OCI-M2 (cell line): ENCODE measurements around the gene CHST15.

Experiments used
- DNase-seq: peaks from one replicate; lab custom pipeline; 2025; ENCODE audit not compliant: unreplicated experiment; lab: John Stamatoyannopoulos, UW

Gene CHST15

GRCh38 chr10:124066781-124067714 lies 26.4 kb downstream of the CHST15 start:
- no peak for DNase-seq

GRCh38 chr10:124066126-124066700 lies 27.2 kb downstream of the CHST15 start:
- DNase-seq, result no peak

DNA sequence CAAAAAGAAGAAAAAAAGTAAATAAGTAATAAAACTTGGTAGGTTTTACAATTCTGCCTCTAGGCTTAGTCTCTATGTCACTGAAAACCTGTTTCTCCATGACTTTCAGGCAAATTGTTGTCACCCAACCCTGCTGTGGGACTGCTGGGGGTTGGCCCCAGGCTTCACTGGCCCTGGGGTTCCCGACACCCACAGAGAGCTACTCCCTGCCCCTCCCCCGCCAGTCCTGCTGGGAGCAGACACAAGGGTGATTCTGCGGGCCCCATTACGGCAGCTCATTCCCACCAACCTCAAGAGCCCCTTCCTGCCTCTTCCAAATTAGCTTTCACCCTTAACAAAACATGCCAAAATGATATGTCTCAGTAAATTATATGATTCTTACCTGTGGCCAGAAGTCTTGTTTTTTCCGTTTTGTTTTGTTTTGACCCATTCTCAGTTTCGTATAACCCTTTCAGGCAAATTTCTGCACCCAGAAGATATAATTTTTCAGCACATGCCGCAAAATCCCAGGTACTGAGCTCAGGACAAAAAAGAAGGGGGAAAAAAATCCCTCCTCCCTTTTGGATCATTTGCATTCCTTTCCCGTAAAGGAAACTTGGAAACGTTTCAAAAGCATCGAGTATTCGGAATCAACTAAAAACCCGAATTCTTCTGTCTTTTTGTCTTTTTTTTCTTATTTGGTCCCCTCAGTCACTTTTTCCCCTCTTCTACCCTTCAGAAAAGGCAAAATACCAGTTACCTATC lies 27.8 kb downstream of the CHST15 start:
- DNase-seq, result no peak

- DNase-seq, result no peak
Measured at GRCh38 chr10:124064676-124065075, 28.7 kb downstream of the CHST15 start.

DNA sequence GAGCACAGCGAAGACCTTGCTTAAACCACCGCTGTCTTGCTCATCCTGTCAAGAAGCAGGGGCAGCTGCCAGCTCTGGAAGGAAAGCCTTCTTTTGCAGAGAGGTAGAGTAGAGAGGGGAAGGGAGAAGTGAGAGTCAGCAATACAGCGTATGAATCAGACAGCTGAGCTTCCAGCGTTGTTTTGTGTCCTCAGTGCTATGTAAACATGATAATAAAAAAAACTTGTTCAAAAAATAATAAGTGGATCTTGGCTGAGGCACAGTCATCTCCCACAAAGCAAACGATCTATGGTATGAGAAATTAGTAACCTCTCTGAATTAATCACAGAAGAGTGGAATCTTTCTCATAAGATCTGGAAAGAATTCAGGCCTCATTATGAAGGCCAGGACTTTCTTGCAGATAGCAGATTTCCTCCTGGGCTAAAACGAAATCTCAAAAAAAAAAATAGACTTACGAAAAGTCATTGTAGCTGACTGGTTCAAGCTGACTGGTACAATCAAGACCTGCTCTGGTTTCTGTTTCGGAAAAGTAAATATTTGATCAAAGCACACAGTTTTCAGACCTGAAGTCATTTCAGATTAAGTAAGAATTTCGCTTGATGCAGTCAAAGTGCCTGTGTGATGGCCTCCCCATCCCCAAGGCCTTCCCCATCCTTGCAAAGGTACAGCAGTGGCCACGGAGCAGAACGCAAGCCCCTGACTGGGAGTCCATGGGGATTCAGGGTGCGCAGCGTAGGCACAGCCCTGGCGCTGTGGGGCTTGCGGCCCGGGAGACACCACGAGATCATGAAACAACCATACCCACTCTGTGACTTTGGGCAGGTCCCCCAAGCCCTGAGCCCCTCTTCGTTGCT lies 29.4 kb downstream of the CHST15 start:
- no peak for DNase-seq

DNA sequence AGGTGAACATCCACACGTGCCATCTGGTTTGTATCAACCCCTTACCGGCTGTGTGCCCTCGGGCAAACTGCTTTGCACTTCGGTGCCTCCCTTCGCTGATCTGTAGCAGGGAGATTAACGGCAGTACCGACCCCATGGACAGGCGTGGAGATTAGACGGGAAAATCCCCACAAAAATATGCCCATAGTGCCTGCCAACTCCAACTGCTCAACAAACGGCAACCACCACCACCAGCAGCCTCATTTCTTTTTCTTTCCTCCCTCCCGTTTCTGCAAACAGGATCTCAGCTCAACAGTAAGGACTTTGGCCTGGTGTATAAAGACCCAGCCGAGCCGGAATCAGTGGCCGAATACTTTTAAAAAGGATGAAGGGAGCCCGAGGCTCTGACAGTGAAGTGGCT lies 31.0 kb downstream of the CHST15 start:
- DNase-seq, result no peak

- no peak for DNase-seq
Measured at GRCh38 chr10:124061030-124061429, 32.4 kb downstream of the CHST15 start.

DNA sequence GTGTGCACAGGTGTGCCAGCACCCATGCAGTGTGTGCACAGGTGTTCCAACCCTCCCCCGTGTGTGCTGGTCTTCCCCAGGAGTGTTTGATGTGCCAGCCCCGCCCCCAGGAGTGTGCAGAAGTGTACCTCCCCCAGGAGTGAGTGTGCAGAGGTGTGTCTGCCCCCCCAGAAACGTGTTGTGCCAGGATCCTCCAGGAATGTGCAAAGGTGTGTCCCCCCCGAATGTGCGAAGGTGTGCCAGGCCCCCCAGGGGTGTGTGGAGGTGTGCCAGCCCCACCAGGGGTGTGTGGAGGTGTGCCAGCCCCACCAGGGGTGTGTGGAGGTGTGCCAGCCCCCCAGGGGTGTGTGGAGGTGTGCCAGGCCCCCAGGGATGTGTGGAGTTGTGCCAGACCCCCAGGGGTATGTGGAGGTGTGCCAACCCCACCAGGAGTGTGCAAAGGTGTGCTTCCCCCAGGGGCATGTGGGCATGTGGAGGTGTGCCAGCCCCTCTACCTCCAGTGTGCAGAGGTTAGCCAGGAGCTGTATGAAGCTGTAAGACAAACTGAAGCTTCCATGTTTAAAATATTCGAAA lies 33.2 kb downstream of the CHST15 start:
- no peak for DNase-seq

DNA sequence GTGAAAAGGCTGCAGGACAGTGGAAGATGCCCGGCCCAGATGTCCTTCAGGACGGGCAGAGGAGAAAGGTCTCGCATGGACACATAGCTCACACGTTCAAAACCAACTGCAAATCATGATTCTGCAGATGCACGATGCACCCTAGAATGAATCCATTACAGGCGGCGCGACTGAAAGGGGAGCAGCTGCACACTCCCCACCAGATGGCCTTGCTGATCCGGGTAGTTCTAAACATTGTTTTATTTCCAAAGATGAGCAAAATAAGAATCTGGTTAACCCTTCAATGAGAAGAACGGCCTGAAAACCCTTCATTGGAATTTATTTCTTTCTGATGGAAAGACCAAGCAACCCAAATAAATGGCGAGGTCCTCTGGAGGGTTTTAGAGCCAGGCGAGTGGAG lies 33.8 kb downstream of the CHST15 start:
- no peak for DNase-seq

DNA sequence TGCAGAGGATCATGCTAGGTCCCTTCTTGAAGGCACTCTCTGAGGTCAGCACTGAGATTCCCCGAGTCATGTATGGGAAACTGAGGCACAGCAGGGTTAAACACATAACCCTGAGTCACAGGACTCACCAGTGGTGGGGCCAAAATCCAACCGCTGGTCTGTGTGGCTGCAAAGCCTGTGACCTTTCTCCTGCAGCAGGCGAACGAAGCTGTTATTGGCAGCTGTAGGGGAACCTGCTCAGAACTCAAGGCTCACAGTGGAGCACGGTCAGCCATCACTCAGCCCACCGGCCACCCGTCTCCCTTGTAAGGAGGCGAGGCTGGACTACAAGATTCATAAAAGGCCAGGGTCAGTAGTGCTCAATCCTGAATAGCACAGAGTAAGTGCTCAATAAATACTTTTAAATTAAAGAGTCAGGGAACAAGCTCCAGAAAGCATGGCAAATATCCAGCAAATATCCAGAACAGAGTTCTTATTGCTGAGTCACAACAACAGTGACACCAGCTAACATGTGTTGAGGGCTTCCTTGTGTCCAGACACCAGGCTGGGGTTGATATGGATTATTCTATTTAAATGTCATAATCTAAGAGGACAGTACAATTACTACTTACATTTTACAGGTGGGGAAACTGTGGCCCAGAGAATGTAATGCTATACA lies 34.9 kb downstream of the CHST15 start:
- no peak for DNase-seq

GRCh38 chr10:124057601-124058000 lies 35.8 kb downstream of the CHST15 start:
- no peak for DNase-seq

GRCh38 chr10:124056337-124056980 lies 36.9 kb downstream of the CHST15 start:
- DNase-seq, result no peak

DNA sequence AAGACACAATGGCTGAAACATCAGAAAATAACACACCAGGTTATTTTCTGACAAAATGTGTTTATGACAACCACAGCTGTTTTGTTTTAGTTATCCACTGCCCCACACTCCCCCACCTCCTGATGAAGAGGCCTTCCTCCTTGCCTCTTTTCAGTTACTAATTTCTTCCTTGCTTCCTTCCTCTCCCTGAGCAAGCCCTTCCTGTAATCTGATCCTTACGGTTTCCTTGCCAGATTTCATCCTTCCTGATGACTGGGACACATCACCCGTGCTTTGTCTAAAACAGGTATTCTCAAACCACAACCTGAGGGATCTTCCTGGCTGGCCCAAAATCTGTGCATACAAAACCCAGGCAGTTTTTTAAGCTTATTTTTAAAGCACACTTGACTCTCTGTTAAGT lies 39.4 kb downstream of the CHST15 start:
- no peak for DNase-seq

DNA sequence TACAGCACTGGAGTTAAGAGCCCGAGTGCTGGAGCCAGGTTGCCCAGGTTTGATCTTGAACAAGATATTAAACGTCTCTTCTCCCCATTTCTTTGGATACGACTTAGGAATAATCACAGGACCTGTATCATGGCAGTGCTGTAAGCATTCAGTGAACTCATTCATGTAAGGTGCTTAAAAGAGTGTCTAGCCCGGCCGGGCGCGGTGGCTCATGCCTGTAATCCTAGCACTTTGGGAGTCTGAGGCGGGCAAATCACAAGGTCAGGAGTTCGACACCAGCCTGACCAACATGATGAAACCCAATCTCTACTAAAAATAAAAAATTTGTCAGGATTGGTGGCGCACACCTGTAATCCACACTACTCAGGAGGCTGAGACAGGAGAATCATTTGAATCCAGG lies 40.8 kb downstream of the CHST15 start:
- no peak for DNase-seq

- no peak for DNase-seq
Measured at GRCh38 chr10:124050021-124051015, 43.1 kb downstream of the CHST15 start.

DNA sequence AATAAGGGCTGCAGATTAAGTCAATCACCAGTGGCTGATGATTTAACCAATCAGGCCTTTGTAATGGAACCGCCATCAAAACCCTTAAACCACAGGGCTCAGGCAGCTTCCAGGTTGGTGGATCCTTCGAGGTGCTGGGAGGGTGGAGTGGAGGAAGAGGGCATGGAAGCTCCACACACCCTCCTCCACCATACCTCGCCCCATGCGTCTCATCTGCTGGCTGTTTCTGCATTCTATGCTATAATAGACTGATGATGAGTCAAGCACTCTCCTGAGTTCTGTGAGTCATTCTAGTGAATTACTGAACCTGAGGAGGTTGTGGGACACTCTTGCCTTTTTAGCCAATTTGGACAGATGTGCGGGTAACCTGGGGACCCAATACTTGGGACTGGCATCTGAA lies 43.9 kb downstream of the CHST15 start:
- DNase-seq, result no peak

DNA sequence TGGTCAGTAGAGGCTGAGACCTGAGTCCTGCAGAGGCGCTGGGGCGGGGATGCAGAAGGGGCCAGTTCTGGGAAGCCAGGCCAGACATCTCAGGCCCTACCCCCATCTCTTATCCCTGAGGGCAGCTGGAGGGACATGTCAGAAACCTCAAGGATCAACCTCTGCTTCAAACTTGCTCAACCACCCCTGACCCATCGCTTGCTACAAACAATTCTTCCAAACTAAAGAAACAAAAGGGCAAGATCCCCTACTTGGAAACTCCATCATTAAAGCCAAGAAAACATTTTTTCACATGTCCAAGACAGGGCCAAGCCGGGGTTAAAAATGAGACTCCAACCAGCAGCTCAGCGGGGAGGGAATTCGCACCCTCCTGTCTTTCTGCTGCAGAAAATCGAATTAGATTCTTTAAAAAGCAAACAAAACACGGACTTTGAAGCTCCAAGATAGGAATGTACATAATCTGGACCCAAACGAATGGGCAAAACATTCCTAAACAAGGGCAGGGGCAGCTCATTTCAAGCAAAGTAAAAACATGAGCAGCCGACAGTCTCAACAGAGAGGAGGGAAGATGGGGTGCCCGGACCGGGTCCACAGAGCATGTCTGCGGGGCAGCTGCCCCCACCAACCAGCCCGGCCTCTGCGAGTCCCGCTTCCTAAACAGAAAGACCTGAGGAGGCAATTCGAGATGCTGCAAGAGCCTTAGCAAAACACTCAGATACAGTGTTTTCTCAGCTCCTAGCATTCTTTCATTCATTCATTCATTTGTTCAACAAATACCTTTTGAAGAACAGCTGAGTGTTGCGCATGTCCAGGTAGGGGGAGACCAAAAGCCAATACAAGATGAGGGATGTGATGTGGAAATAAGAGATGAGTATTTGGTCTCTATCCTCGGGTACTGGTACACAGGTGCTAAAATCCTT lies 44.8 kb downstream of the CHST15 start:
- DNase-seq, result no peak
